CD4-positive, alpha-beta T cell (primary cell): ENCODE data around the gene PTPN7. TPM values are rescaled to one million over a fixed set of nuclear protein-coding genes. Genes with fewer than 3 reads are reported as not detected.

Experiments used
- ATAC-seq: fragments of 200-7000 bp; cut with Tn5 transposase; one replicate; pipeline ENCODE4 v1.10.0; 2022; ENCODE audit warnings: mild to moderate bottlenecking; ENCODE audit not compliant: poor library complexity
- CTCF ChIA-PET: fragments of 350-600 bp; sonication (Branson Sonifier 250); formaldehyde crosslinking; loops from one replicate; lab custom pipeline; 2021; ENCODE audit warnings: antibody characterized with exemption, inconsistent platforms; lab: Charles Lee
- POLR2A ChIA-PET: fragments of 350-600 bp; sonication (Branson Sonifier 250); formaldehyde crosslinking; loops from one replicate; lab custom pipeline; 2021; ENCODE audit warnings: antibody characterized with exemption, inconsistent platforms; lab: Charles Lee
- DNase-seq, 14 experiments: peaks; one replicate each; pipeline ENCODE4 v3.0.0-alpha.2; 2013 to 2020; ENCODE audit warnings: mixed read lengths in 2 of 14
- H3K27ac ChIP-seq, 2 donors: one replicate each; pipeline versions ENCODE4 v1.5.1 to v1.7.0; 2013; ENCODE audit warnings: low read length in 2 of 2, low read depth in 1 of 2, mild to moderate bottlenecking in 1 of 2
- H3K27me3 ChIP-seq, 2 experiments: 1 replicate in 1 of 2; 2 replicates in 1 of 2; pipeline versions ENCODE4 v1.6.1 to v1.7.0; 2013; ENCODE audit warnings: low read length in 2 of 2, control low read depth in 1 of 2, mild to moderate bottlenecking in 1 of 2, moderate library complexity in 1 of 2; ENCODE audit not compliant: insufficient read depth in 2 of 2, control insufficient read depth in 1 of 2
- H3K36me3 ChIP-seq: one replicate; pipeline ENCODE4 v1.6.1; 2013; ENCODE audit warnings: low read length, control low read depth; ENCODE audit not compliant: insufficient read depth
- H3K4me1 ChIP-seq: one replicate; pipeline ENCODE4 v1.6.1; 2013; ENCODE audit warnings: low read length, control low read depth; ENCODE audit not compliant: insufficient read depth
- H3K4me3 ChIP-seq: one replicate; pipeline ENCODE4 v1.5.1; 2013; ENCODE audit warnings: mild to moderate bottlenecking, low read length, moderate library complexity
- H3K9me3 ChIP-seq, 2 experiments: 1 replicate in 1 of 2; 2 replicates in 1 of 2; pipeline versions ENCODE4 v1.6.1 to v1.7.0; 2013; ENCODE audit warnings: low read length in 2 of 2, mild to moderate bottlenecking in 2 of 2, control low read depth in 1 of 2, moderate library complexity in 1 of 2; ENCODE audit not compliant: control insufficient read depth in 1 of 2, insufficient read depth in 1 of 2
- H3K27ac Mint-ChIP-seq: one replicate; pipeline ENCODE4 v1.8.0; 2020; ENCODE audit warnings: mixed read lengths
- H3K27me3 Mint-ChIP-seq: one replicate; pipeline ENCODE4 v1.8.0; 2021; ENCODE audit warnings: mixed read lengths
- H3K36me3 Mint-ChIP-seq: one replicate; pipeline ENCODE4 v1.8.0; 2021; ENCODE audit warnings: low read depth, mixed read lengths
- H3K4me1 Mint-ChIP-seq: one replicate; pipeline ENCODE4 v1.8.0; 2021; ENCODE audit warnings: low read depth, mixed read lengths
- H3K4me3 Mint-ChIP-seq: one replicate; pipeline ENCODE4 v1.8.0; 2020; ENCODE audit warnings: mild to moderate bottlenecking, mixed read lengths
- H3K9me3 Mint-ChIP-seq: one replicate; pipeline ENCODE4 v1.8.0; 2020; ENCODE audit warnings: mixed read lengths
- CTCF ChIP-seq: fragments of 200-600 bp; IDR thresholded peaks from one replicate; pipeline ENCODE4 v1.8.0; 2022; ENCODE audit warnings: antibody characterized with exemption, mild to moderate bottlenecking
- intact Hi-C, 2 experiments: fragments of 100-400 bp; cut with DNase I in 1 of 2; cut with micrococcal nuclease in 1 of 2; formaldehyde crosslinking; loops; one replicate each; pipeline versions ENCODE4 v1.15.1 to v1.9.0; 2023 to 2025; cut with DNase I, micrococcal nuclease
- total RNA-seq, 174 experiments: library from RNA in 2 of 174; stranded (reverse) in 2 of 174; gene quantifications; one replicate each; pipeline ENCODE4 v1.2.3 and lab custom pipeline; 2021 to 2026

PTPN7 gene
- total RNA-seq, 2 experiments from 2014 or later = 144 to 145 TPM

- no peaks in the 10 kb centered on the region for H3K4me1 Mint-ChIP-seq
- H3K36me3 Mint-ChIP-seq = no peaks in the 10 kb centered on the region
- H3K27ac ChIP-seq = no peak overlapping the region
- ChIA-PET CTCF (no interaction called here), POLR2A (no interaction called here)
- H3K4me3 Mint-ChIP-seq = no peak overlapping the region
- no peaks in the 10 kb centered on the region for H3K9me3 ChIP-seq
- H3K9me3 Mint-ChIP-seq = no peaks in the 10 kb centered on the region
- no peak for TF ChIP-seq CTCF
- no peak for DNase-seq
- H3K27me3 Mint-ChIP-seq = no peaks in the 10 kb centered on the region
- no peak overlapping the region for H3K4me3 ChIP-seq
- no peaks in the 10 kb centered on the region for H3K36me3 ChIP-seq
- no peak for ATAC-seq
- H3K27me3 ChIP-seq = no peaks in the 10 kb centered on the region
- intact Hi-C loops = no loop called here
- no peaks in the 10 kb centered on the region for H3K4me1 ChIP-seq
- H3K27ac Mint-ChIP-seq = no peak overlapping the region
Measured at GRCh38 chr1:202106340-202107254, 53.8 kb downstream of the PTPN7 start.

- CTCF ChIA-PET = no interaction called here
- Mint-ChIP-seq H3K27ac (no peak overlapping the region), H3K9me3 (no peaks in the 10 kb centered on the region), H3K4me1 (no peaks in the 10 kb centered on the region), H3K4me3 (no peak overlapping the region), H3K36me3 (no peaks in the 10 kb centered on the region), H3K27me3 (no peaks in the 10 kb centered on the region)
- DNase-seq = no peak
- intact Hi-C loops = no loop called here
- no peak for ATAC-seq
- no peaks in the 10 kb centered on the region for H3K27me3 ChIP-seq
- H3K36me3 ChIP-seq = no peaks in the 10 kb centered on the region
- H3K9me3 ChIP-seq = no peaks in the 10 kb centered on the region
- H3K27ac ChIP-seq = no peak overlapping the region
- TF ChIP-seq CTCF = no peak
- H3K4me1 ChIP-seq = no peaks in the 10 kb centered on the region
- POLR2A ChIA-PET = no interaction called here
- no peak overlapping the region for H3K4me3 ChIP-seq
Measured at GRCh38 chr1:202105571-202106339, 54.6 kb downstream of the PTPN7 start.

GRCh38 chr1:202104073-202104472, 56.3 kb downstream of the PTPN7 start:
- ChIA-PET POLR2A (no interaction called here), CTCF (no interaction called here)
- H3K27me3 ChIP-seq = no peaks in the 10 kb centered on the region
- no peak overlapping the region for H3K4me3 Mint-ChIP-seq
- ATAC-seq (no peak), DNase-seq (no peak)
- no peaks in the 10 kb centered on the region for H3K27me3 Mint-ChIP-seq
- no peaks in the 10 kb centered on the region for H3K36me3 ChIP-seq
- no peaks in the 10 kb centered on the region for H3K4me1 Mint-ChIP-seq
- no peak overlapping the region for H3K27ac Mint-ChIP-seq
- H3K9me3 ChIP-seq = no peaks in the 10 kb centered on the region
- H3K9me3 Mint-ChIP-seq = no peaks in the 10 kb centered on the region
- H3K4me1 ChIP-seq = no peaks in the 10 kb centered on the region
- no peak for TF ChIP-seq CTCF
- H3K36me3 Mint-ChIP-seq = no peaks in the 10 kb centered on the region
- H3K27ac ChIP-seq = no peak overlapping the region
- H3K4me3 ChIP-seq = no peak overlapping the region
- intact Hi-C loops = no loop called here
